LNCAP (cell line): ENCODE data around the gene IKZF1.

Source experiments
- TF ChIP-seq, protein P1 (sequence below): fragments of 450-650 bp; IDR thresholded peaks from 2 replicates; pipeline ENCODE4 v1.5.1; 2017; ENCODE audit warnings: mild to moderate bottlenecking

The IKZF1 gene

DNA sequence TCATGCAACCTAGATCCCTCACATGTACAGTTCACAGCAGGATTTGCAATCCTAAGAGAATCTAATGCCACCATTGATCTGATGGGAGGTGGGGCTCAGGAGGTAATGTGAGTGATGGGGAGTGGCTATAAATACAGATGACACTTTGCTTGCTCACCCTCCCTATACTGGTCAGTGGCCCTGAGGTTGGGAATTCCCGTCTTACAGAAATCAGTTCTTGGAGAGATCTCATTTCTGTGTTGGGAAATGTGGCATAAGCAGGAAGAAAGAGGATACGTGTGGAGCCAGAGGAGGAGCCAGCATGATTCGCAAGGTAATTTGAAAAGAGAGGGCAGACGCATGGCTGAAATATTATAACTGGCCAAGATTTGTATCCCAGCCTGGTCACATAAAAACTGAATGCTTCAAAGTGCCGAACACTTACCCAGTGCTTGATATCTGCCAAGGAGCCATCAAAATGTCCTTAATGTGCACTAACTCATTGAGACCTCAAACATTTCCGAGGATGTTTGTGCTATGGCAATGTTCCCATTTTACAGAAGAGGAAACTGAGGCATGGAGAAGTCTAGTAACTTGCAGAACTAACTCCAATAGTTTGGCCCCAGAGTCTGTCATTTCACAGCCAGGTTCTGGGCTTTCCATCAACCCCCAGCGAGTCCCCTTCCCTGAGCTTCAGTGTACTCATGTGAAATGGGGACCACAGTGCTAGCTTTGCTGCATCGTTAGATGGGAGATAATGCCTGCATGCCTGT is 5.5 kb upstream of the IKZF1 start:
- TF ChIP-seq, protein P1, sequence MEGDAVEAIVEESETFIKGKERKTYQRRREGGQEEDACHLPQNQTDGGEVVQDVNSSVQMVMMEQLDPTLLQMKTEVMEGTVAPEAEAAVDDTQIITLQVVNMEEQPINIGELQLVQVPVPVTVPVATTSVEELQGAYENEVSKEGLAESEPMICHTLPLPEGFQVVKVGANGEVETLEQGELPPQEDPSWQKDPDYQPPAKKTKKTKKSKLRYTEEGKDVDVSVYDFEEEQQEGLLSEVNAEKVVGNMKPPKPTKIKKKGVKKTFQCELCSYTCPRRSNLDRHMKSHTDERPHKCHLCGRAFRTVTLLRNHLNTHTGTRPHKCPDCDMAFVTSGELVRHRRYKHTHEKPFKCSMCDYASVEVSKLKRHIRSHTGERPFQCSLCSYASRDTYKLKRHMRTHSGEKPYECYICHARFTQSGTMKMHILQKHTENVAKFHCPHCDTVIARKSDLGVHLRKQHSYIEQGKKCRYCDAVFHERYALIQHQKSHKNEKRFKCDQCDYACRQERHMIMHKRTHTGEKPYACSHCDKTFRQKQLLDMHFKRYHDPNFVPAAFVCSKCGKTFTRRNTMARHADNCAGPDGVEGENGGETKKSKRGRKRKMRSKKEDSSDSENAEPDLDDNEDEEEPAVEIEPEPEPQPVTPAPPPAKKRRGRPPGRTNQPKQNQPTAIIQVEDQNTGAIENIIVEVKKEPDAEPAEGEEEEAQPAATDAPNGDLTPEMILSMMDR, result no peak

DNA sequence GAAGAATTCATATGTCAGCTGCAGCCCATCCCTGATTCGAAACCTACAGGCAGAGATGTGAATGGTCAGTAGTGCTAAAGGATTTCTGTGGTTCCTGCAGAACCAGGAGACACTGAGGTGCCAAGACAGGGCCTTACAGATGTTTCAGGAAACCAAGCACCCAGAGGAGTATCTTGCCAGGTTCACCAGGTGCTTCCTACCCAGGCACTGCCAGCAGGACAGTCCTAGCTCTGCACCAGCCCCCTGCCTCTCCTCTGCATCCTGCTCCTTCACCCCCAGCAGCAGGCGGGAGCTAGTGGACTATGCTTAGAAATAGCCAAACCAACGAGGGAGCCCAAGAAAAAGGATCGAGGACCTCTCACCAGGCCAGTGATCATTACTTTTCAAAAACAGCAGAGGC is 4.2 kb upstream of the IKZF1 start:
- TF ChIP-seq, protein P1, result no peak

DNA sequence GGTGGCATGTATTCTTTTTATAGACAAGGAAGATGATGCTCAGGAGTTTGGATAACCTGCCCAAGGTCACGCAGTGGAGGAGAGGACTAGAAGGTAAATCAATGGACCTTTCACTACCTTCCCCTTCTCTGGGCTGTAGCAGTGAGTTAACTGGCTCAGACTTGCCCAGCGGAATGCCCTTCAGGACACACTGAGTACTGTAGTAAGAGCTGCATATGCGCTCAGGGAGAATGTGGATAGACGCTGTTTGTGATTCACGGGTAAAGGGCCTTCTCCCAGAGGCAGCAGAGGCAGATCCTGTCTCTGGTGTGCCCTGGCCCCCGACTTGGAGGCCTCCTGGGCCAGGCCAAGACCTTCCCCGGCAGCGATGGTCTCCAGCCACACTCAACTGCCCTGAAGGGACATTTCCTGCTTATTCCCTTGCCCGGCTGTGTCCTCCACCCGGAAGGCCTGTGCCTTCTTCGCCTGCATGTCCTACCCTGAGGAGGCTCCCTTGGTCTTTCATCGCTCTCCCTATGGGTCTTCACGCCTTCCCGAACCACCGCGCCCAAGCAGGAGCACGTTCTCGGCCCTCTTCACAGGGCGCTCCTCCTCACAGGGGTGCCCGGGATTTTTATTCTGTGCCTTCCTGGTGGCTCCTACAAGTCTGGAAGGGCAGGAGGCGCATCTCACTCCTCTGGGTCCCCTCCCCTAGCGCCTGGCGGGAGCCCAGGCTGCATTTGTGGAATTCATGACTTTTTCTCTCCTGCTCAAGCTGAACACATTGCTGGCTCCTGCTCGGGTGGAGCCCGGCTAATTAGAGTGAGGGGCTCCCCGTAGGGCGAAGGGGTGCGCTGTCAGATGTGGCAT is 1.8 kb upstream of the IKZF1 start:
- TF ChIP-seq, protein P1, result no peak

DNA sequence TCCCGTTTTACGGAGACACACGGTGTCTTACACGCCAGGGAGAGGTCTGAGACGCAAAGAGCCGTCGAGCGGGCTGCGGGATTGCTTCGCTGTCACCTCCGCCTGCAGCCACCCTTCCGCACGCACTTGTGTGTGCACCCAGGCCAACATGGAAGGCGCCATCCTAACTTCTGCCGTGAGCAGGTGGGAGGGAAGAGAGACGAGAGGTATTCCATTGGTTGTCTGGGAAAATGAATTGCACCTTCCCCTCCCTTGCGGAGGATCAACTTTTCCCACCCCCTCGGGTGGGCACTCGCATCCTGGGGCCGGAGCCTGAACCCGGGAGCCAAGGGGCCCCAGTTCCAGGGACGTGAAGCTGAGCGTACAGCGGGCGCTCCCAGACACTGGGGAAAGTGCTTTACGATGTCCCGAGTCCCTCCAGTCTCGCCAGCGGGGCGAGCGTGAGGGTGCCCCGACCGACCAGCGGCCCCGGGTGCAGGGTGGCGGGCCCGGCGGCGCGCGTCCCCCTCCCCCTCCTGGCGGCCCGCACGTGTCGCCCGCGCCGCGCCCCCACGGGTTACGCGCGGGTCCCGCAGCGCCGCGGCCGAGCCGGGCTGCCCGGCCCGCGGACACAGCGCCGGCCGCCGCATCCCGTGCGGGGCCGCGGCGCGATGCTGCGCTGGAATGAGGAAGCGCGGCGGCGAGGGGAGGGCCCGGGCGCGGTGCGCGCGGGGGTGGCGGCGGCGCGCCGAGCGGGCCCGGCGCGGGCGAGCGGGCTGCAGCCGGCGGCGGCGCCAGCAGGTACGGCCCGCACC is 984 bp upstream of the IKZF1 start:
- TF ChIP-seq, protein P1, result no peak

DNA sequence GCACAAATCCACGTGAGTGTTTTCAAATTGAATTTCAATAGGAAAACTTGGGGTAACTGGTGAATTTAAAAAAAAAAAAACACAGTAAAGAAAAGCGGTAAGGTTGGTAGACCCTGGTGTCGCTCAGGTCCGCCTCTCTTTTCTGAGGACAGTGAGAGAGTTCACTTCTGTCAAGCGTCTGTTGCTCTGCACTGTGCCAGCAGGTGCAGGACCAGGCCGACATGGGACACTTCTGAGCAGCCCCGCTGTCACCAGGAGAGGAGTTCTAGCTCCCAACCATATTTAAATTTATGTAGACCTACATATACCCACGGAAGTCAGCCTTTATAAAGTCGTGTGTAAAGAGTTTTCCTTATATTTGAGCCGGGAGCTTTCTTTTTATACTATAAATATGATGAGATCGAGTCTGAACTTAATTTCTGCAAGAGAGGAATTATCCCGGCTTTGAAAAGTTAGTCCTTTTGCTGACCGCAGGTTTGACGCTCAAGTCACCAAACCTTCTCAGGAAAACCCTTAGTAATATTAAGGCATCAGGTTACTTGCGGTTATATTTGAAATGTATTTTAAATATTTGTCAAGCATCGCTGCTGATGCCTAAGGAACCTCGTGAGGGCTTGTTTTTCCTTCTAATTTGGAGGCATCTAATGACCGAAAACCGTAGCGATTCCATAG is 531 bp downstream of the IKZF1 start:
- TF ChIP-seq, protein P1, result no peak

DNA sequence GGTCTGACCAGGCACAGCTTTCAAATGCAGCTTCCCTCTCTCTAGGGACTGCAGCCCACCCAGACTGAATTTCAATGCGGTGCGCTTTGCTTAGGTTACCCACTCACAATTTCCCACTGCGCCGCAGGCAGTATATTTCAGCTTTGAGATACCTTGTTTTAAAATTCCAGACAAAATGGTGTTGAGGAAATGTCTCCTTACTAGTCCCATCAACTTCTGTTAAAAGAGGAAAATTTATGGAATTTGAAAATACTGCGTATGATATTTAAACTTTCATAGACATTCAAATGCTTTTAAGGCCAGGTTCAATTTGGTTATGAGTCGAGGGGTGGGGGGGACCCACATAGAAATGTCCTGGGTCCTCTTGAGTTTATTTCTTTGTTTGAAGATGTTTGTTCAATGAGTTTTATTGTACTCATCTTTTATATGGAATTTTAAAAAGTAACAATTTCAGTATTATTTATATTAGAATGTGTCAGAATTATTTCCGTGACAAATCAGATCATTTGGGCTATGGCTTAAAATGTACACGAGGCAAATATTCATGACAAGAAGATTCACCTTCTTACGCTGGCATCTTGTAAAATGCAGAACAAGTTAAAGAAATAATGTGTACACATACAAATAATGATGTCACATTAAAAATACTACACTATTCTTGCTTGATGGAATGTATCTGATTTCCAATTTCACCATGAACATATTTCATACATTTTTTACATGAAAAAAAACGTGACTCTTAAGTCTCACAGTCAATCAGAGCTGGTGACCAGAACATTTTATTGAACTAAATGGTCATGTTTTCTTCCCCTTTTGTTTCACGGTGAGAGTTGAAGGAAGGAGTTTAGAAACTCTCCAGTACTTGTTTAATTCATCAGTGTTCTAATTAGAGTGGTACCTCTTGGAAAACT is 1.3 kb downstream of the IKZF1 start:
- TF ChIP-seq, protein P1, result no peak
